Measurements from ENCODE around the gene RFTN1.
"Not testable (repeated sequence)": the region's sequence is repeated elsewhere in the genome, so short reads cannot be mapped to it uniquely, and the experiment has no call there.

RFTN1 gene

GRCh38 chr3:16494814-16495431 is 18.6 kb downstream of the RFTN1 start:
- no peak overlapping the region for H3K4me2 ChIP-seq (ENCODE audit: insufficient read depth, low read length, poor library complexity, severe bottlenecking)
- no peak overlapping the region for H4K8ac ChIP-seq (ENCODE audit: low read depth, low read length)
- H2BK15ac ChIP-seq (ENCODE audit: low read length) = no peak overlapping the region
- H2AFZ ChIP-seq (ENCODE audit: low read length) = no peak overlapping the region
- no peak overlapping the region for H4K91ac ChIP-seq (ENCODE audit: low read depth, low read length, poor library complexity)
- no peak overlapping the region for H3K14ac ChIP-seq (ENCODE audit: low read length)
- DNase-seq (ENCODE audit: low spot score) = no peak
- H3K4ac ChIP-seq (ENCODE audit: low read length) = no peak overlapping the region
- H3K9ac ChIP-seq (ENCODE audit: low read depth, low read length, poor library complexity) = no peak overlapping the region
- no peaks in the 10 kb centered on the region for H3K27me3 ChIP-seq (ENCODE audit: control insufficient read depth in 3 of 3, insufficient read depth in 3 of 3, low read depth in 1 of 3, low read length in 3 of 3)
- H3K4me3 ChIP-seq (ENCODE audit: low read length in 2 of 2) = no peak overlapping the region
- no peaks in the 10 kb centered on the region for H3K36me3 ChIP-seq (replicated peaks in 1 of 2; ENCODE audit: control insufficient read depth in 2 of 2, insufficient read depth in 2 of 2, low read length in 2 of 2)
- no peak overlapping the region for H2BK120ac ChIP-seq (ENCODE audit: low read depth, low read length)
- H3K27ac ChIP-seq (replicated peaks; ENCODE audit: low read length) = no peak overlapping the region
- H2BK12ac ChIP-seq (ENCODE audit: low read length) = no peak overlapping the region
- no peak overlapping the region for H2BK5ac ChIP-seq (ENCODE audit: low read length)
- H3K4me1 ChIP-seq (ENCODE audit: control insufficient read depth in 2 of 2, insufficient read depth in 1 of 2, low read depth in 1 of 2, low read length in 2 of 2) = peaks cover 4 to 9% of the 10 kb centered on the region in 2 donors
- peaks cover 5 to 23% of the 10 kb centered on the region in 2 donors for H3K9me3 ChIP-seq (replicated peaks in 1 of 2; ENCODE audit: control insufficient read depth in 2 of 2, insufficient read depth in 1 of 2, low read depth in 1 of 2, low read length in 2 of 2)
- no peak overlapping the region for H2AK5ac ChIP-seq (ENCODE audit: low read depth, low read length)
- no peaks in the 10 kb centered on the region for H3K79me1 ChIP-seq (ENCODE audit: low read depth, low read length)
- WGBS, 2 donors (ENCODE audit: extremely low coverage in 2 of 2, insufficient read length in 2 of 2, insufficient replicate concordance in 1 of 2) = no CpG with 5 or more reads among the region's 9 CpGs
- H3K18ac ChIP-seq (ENCODE audit: low read length) = no peak overlapping the region
- H3K23ac ChIP-seq (ENCODE audit: low read depth, low read length, poor library complexity) = no peak overlapping the region

- Histone ChIP-seq H3K4ac (ENCODE audit: low read length) (no peak overlapping the region), H2AK5ac (ENCODE audit: low read depth, low read length) (no peak overlapping the region), H2BK5ac (ENCODE audit: low read length) (no peak overlapping the region), H3K79me1 (ENCODE audit: low read depth, low read length) (no peaks in the 10 kb centered on the region), H3K9ac (ENCODE audit: low read depth, low read length, poor library complexity) (no peak overlapping the region), H4K8ac (ENCODE audit: low read depth, low read length) (no peak overlapping the region), H3K4me2 (ENCODE audit: insufficient read depth, low read length, poor library complexity, severe bottlenecking) (no peak overlapping the region), H2AFZ (ENCODE audit: low read length) (no peak overlapping the region), H2BK120ac (ENCODE audit: low read depth, low read length) (no peak overlapping the region), H3K4me1 (ENCODE audit: control insufficient read depth in 2 of 2, insufficient read depth in 1 of 2, low read depth in 1 of 2, low read length in 2 of 2) (peaks cover 4 to 9% of the 10 kb centered on the region in 2 donors), H4K91ac (ENCODE audit: low read depth, low read length, poor library complexity) (no peak overlapping the region), H3K27ac (replicated peaks; ENCODE audit: low read length) (no peak overlapping the region), H2BK12ac (ENCODE audit: low read length) (no peak overlapping the region), H3K27me3 (ENCODE audit: control insufficient read depth in 3 of 3, insufficient read depth in 3 of 3, low read depth in 1 of 3, low read length in 3 of 3) (no peaks in the 10 kb centered on the region), H2BK15ac (ENCODE audit: low read length) (no peak overlapping the region), H3K23ac (ENCODE audit: low read depth, low read length, poor library complexity) (no peak overlapping the region), H3K18ac (ENCODE audit: low read length) (no peak overlapping the region), H3K9me3 (replicated peaks in 1 of 2; ENCODE audit: control insufficient read depth in 2 of 2, insufficient read depth in 1 of 2, low read depth in 1 of 2, low read length in 2 of 2) (peaks cover 5 to 23% of the 10 kb centered on the region in 2 donors), H3K4me3 (ENCODE audit: low read length in 2 of 2) (no peak overlapping the region), H3K14ac (ENCODE audit: low read length) (no peak overlapping the region), H3K36me3 (replicated peaks in 1 of 2; ENCODE audit: control insufficient read depth in 2 of 2, insufficient read depth in 2 of 2, low read length in 2 of 2) (no peaks in the 10 kb centered on the region)
- no CpG with 5 or more reads among the region's 5 CpGs for WGBS, 2 donors (ENCODE audit: extremely low coverage in 2 of 2, insufficient read length in 2 of 2, insufficient replicate concordance in 1 of 2)
- DNase-seq (ENCODE audit: low spot score) = no peak
These were observed 19.4 kb downstream of the RFTN1 start for GRCh38 chr3:16494094-16494493.

- Histone ChIP-seq H2BK15ac (ENCODE audit: low read length) (no peak overlapping the region), H3K27ac (replicated peaks; ENCODE audit: low read length) (no peak overlapping the region), H3K79me1 (ENCODE audit: low read depth, low read length) (no peaks in the 10 kb centered on the region), H2BK12ac (ENCODE audit: low read length) (no peak overlapping the region), H3K14ac (ENCODE audit: low read length) (no peak overlapping the region), H2BK120ac (ENCODE audit: low read depth, low read length) (no peak overlapping the region), H4K91ac (ENCODE audit: low read depth, low read length, poor library complexity) (no peak overlapping the region), H2AK5ac (ENCODE audit: low read depth, low read length) (no peak overlapping the region), H3K9me3 (replicated peaks in 1 of 2; ENCODE audit: control insufficient read depth in 2 of 2, insufficient read depth in 1 of 2, low read depth in 1 of 2, low read length in 2 of 2) (peaks cover 3 to 14% of the 10 kb centered on the region in 2 donors), H4K8ac (ENCODE audit: low read depth, low read length) (no peak overlapping the region), H3K18ac (ENCODE audit: low read length) (no peak overlapping the region), H3K27me3 (ENCODE audit: control insufficient read depth in 3 of 3, insufficient read depth in 3 of 3, low read depth in 1 of 3, low read length in 3 of 3) (no peaks in the 10 kb centered on the region), H3K9ac (ENCODE audit: low read depth, low read length, poor library complexity) (no peak overlapping the region), H3K4me3 (ENCODE audit: low read length in 2 of 2) (no peak overlapping the region), H3K4me2 (ENCODE audit: insufficient read depth, low read length, poor library complexity, severe bottlenecking) (no peak overlapping the region), H2AFZ (ENCODE audit: low read length) (no peak overlapping the region), H3K4ac (ENCODE audit: low read length) (no peak overlapping the region), H3K4me1 (ENCODE audit: control insufficient read depth in 2 of 2, insufficient read depth in 1 of 2, low read depth in 1 of 2, low read length in 2 of 2) (no peaks in the 10 kb centered on the region), H3K23ac (ENCODE audit: low read depth, low read length, poor library complexity) (no peak overlapping the region), H3K36me3 (replicated peaks in 1 of 2; ENCODE audit: control insufficient read depth in 2 of 2, insufficient read depth in 2 of 2, low read length in 2 of 2) (no peaks in the 10 kb centered on the region), H2BK5ac (ENCODE audit: low read length) (no peak overlapping the region)
- DNase-seq (ENCODE audit: low spot score) = no peak
- no CpG with 5 or more reads among the region's 4 CpGs for WGBS, 2 donors (ENCODE audit: extremely low coverage in 2 of 2, insufficient read length in 2 of 2, insufficient replicate concordance in 1 of 2)
These were observed 23.4 kb downstream of the RFTN1 start for GRCh38 chr3:16490062-16490619.

- not testable (repeated sequence) for H3K27ac ChIP-seq (replicated peaks; ENCODE audit: low read length)
These were observed 24.0 kb downstream of the RFTN1 start for GRCh38 chr3:16489326-16490061.

More at GRCh38 chr3:16489326-16490061, 24.0 kb downstream of the RFTN1 start:
- H3K18ac ChIP-seq (ENCODE audit: low read length); H2BK120ac ChIP-seq (ENCODE audit: low read depth, low read length); H3K4me3 ChIP-seq (ENCODE audit: low read length in 2 of 2); H2BK15ac ChIP-seq (ENCODE audit: low read length); H3K36me3 ChIP-seq (replicated peaks in 1 of 2; ENCODE audit: control insufficient read depth in 2 of 2, insufficient read depth in 2 of 2, low read length in 2 of 2); H2BK5ac ChIP-seq (ENCODE audit: low read length); H3K27me3 ChIP-seq (ENCODE audit: control insufficient read depth in 3 of 3, insufficient read depth in 3 of 3, low read depth in 1 of 3, low read length in 3 of 3); H3K4ac ChIP-seq (ENCODE audit: low read length); DNase-seq (ENCODE audit: low spot score); H4K91ac ChIP-seq (ENCODE audit: low read depth, low read length, poor library complexity); H3K4me2 ChIP-seq (ENCODE audit: insufficient read depth, low read length, poor library complexity, severe bottlenecking); H3K79me1 ChIP-seq (ENCODE audit: low read depth, low read length); H4K8ac ChIP-seq (ENCODE audit: low read depth, low read length); H3K14ac ChIP-seq (ENCODE audit: low read length); H3K23ac ChIP-seq (ENCODE audit: low read depth, low read length, poor library complexity); H3K4me1 ChIP-seq (ENCODE audit: control insufficient read depth in 2 of 2, insufficient read depth in 1 of 2, low read depth in 1 of 2, low read length in 2 of 2); H2BK12ac ChIP-seq (ENCODE audit: low read length); H2AFZ ChIP-seq (ENCODE audit: low read length); H2AK5ac ChIP-seq (ENCODE audit: low read depth, low read length); H3K9ac ChIP-seq (ENCODE audit: low read depth, low read length, poor library complexity): not testable (repeated sequence)
- H3K9me3 ChIP-seq (replicated peaks in 1 of 2; ENCODE audit: control insufficient read depth in 2 of 2, insufficient read depth in 1 of 2, low read depth in 1 of 2, low read length in 2 of 2) = peaks cover 3 to 14% of the 10 kb centered on the region in 2 donors
- no CpG with 5 or more reads among the region's 8 CpGs for WGBS, 2 donors (ENCODE audit: extremely low coverage in 2 of 2, insufficient read length in 2 of 2, insufficient replicate concordance in 1 of 2)

Measured in neuronal stem cell (in vitro differentiated cells).